GM03348 (cell line): ENCODE results near the gene MTFR2.

Experiments
- DNase-seq: peaks from one replicate; pipeline ENCODE4 v3.0.0; 2012; ENCODE audit warnings: low spot score

Gene MTFR2

GRCh38 chr6:136184738-136185137, 65.4 kb downstream of the MTFR2 start:
- DNase-seq: no peak

- no peak for DNase-seq
Observed at GRCh38 chr6:136181861-136182260, 68.2 kb downstream of the MTFR2 start.

- DNase-seq: no peak
Observed at GRCh38 chr6:136181512-136181833, 68.6 kb downstream of the MTFR2 start.
